ENCODE measurements around the gene CAPN8. TPM values are rescaled to one million over a fixed set of nuclear protein-coding genes. Genes with fewer than 3 reads are reported as not detected.
A peak's percentile ranks its signal among the peaks of the same experiment; 100 is the strongest.

The CAPN8 gene
- total RNA-seq, 1 donor from 2014 or later, result 0.49 TPM

- intact Hi-C loops (cut with DNase I), result no loop called here
Observed at GRCh38 chr1:223700388-223700918, 35.0 kb upstream of the CAPN8 start.

DNA sequence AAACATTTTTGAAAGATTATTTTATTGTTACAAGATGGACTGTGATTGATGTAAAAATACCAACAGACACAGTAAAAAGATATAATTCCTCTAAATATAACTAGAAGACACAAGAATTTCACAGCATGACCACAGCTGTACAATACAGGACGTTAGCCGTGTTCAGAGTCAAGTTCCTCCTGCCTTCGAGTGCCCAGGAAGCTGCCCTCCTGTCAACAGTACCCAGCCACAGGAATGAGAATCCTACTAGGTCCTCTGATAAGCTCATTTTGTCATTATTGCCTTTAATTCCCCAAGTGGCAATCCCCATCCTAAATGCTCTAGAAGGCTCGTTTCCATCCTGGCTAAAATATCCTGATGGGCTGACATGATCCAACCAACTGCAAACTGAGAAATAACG, 30.4 kb upstream of the CAPN8 start:
- H3K27me3 ChIP-seq, result no peaks in the 10 kb centered on the region
- H3K4me3 ChIP-seq, result no peak overlapping the region
- no peaks in the 10 kb centered on the region for H3K36me3 ChIP-seq
- no peak for DNase-seq (ENCODE audit: extremely low spot score in 2 of 2)
- no peak overlapping the region for H3K27ac ChIP-seq
- TF ChIP-seq, protein P1, sequence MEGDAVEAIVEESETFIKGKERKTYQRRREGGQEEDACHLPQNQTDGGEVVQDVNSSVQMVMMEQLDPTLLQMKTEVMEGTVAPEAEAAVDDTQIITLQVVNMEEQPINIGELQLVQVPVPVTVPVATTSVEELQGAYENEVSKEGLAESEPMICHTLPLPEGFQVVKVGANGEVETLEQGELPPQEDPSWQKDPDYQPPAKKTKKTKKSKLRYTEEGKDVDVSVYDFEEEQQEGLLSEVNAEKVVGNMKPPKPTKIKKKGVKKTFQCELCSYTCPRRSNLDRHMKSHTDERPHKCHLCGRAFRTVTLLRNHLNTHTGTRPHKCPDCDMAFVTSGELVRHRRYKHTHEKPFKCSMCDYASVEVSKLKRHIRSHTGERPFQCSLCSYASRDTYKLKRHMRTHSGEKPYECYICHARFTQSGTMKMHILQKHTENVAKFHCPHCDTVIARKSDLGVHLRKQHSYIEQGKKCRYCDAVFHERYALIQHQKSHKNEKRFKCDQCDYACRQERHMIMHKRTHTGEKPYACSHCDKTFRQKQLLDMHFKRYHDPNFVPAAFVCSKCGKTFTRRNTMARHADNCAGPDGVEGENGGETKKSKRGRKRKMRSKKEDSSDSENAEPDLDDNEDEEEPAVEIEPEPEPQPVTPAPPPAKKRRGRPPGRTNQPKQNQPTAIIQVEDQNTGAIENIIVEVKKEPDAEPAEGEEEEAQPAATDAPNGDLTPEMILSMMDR (IDR thresholded peaks at IDR 0.05), result no peak
- TF ChIP-seq POLR2AphosphoS5 (IDR thresholded peaks at IDR 0.05; ENCODE audit: insufficient read depth in 1 of 2, low read depth in 1 of 2) (no peak), POLR2A (IDR thresholded peaks at IDR 0.05) (no peak)
- peaks cover 18% of the 10 kb centered on the region for H3K4me1 ChIP-seq
- intact Hi-C loops (cut with DNase I), result loop anchor here (10.0 kb wide), 1 partner anchor 49 kb away; no protein-coding TSS in a partner anchor
- H3K9me3 ChIP-seq, result no peaks in the 10 kb centered on the region

More at GRCh38 chr1:223700388-223700918, 35.0 kb upstream of the CAPN8 start:
- DNase-seq (ENCODE audit: extremely low spot score in 2 of 2), result no peak
- Histone ChIP-seq H3K36me3 (no peaks in the 10 kb centered on the region), H3K4me3 (no peak overlapping the region), H3K4me1 (peaks cover 32% of the 10 kb centered on the region), H3K27ac (peak overlapping the region; percentile 87), H3K9me3 (no peaks in the 10 kb centered on the region), H3K27me3 (no peaks in the 10 kb centered on the region)
- TF ChIP-seq POLR2AphosphoS5 (IDR thresholded peaks at IDR 0.05; ENCODE audit: insufficient read depth in 1 of 2, low read depth in 1 of 2), result no peak
- TF ChIP-seq, protein P1 (IDR thresholded peaks at IDR 0.05), result no peak
- no peak for TF ChIP-seq POLR2A (IDR thresholded peaks at IDR 0.05)

DNA sequence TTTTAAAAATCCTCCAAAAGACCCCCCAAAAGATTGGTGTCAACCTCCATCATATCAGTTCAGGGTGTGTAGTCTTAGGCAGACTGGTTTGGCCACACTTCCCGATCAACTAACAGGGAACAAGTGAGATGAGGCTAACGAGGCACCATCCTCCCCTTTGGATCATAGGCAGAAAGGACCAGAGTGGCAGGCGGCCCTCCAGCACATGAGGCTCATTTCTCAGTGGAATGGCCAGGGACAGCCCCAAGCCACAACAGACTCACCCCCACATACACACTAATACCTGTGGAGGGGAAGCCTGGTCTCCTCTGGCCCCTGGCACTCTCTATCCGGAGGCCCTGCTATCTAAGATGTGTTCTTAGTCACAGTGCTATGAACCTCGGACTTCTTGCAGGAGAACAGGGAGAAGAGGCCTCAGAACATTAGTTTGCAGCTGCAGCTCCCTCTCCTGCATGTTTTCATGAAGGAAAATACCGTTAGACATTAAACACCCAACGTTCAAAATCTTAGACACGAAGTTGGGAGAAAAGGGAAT, 29.6 kb upstream of the CAPN8 start:
- intact Hi-C loops (cut with DNase I), result loop anchor here (10.0 kb wide), 1 partner anchor 50 kb away; no protein-coding TSS in a partner anchor
- peaks cover 9% of the 10 kb centered on the region for H3K4me1 ChIP-seq
- no peak for DNase-seq (ENCODE audit: extremely low spot score in 2 of 2)
- H3K4me3 ChIP-seq, result no peak overlapping the region
- no peaks in the 10 kb centered on the region for H3K36me3 ChIP-seq
- TF ChIP-seq POLR2AphosphoS5 (IDR thresholded peaks at IDR 0.05; ENCODE audit: insufficient read depth in 1 of 2, low read depth in 1 of 2), result no peak
- TF ChIP-seq, protein P1 (IDR thresholded peaks at IDR 0.05), result no peak
- no peak for TF ChIP-seq POLR2A (IDR thresholded peaks at IDR 0.05)
- H3K27ac ChIP-seq, result no peak overlapping the region
- H3K9me3 ChIP-seq, result no peaks in the 10 kb centered on the region
- H3K27me3 ChIP-seq, result no peaks in the 10 kb centered on the region

GRCh38 chr1:223691121-223691520, 25.6 kb upstream of the CAPN8 start:
- Histone ChIP-seq H3K27me3 (no peaks in the 10 kb centered on the region), H3K4me3 (no peak overlapping the region), H3K9me3 (no peaks in the 10 kb centered on the region), H3K36me3 (no peaks in the 10 kb centered on the region), H3K4me1 (no peaks in the 10 kb centered on the region), H3K27ac (no peak overlapping the region)
- TF ChIP-seq POLR2A (IDR thresholded peaks at IDR 0.05), result no peak
- TF ChIP-seq, protein P1 (IDR thresholded peaks at IDR 0.05), result no peak
- no peak for TF ChIP-seq POLR2AphosphoS5 (IDR thresholded peaks at IDR 0.05; ENCODE audit: insufficient read depth in 1 of 2, low read depth in 1 of 2)
- intact Hi-C loops (cut with DNase I), result loop anchor here (10.0 kb wide), 1 partner anchor 54 kb away; no protein-coding TSS in a partner anchor
- DNase-seq (ENCODE audit: extremely low spot score in 2 of 2), result no peak

- intact Hi-C loops (cut with DNase I), result loop anchor here (10.0 kb wide), 1 partner anchor 550 kb away; no protein-coding TSS in a partner anchor
- TF ChIP-seq POLR2AphosphoS5 (IDR thresholded peaks at IDR 0.05; ENCODE audit: insufficient read depth in 1 of 2, low read depth in 1 of 2) (no peak), POLR2A (IDR thresholded peaks at IDR 0.05) (no peak)
- TF ChIP-seq, protein P1 (IDR thresholded peaks at IDR 0.05), result no peak
- Histone ChIP-seq H3K36me3 (no peaks in the 10 kb centered on the region), H3K4me3 (no peak overlapping the region), H3K27me3 (no peaks in the 10 kb centered on the region), H3K4me1 (no peaks in the 10 kb centered on the region), H3K27ac (no peak overlapping the region), H3K9me3 (no peaks in the 10 kb centered on the region)
- DNase-seq (ENCODE audit: extremely low spot score in 2 of 2), result no peak
Observed at GRCh38 chr1:223684488-223684792, 18.9 kb upstream of the CAPN8 start.
